HepG2 (cell line): ENCODE data around the gene ACVR1B. TPM values are rescaled to one million over a fixed set of nuclear protein-coding genes. Genes with fewer than 3 reads are reported as not detected.
A peak's percentile ranks its signal among the peaks of the same experiment; 100 is the strongest.

Source experiments
- ATAC-seq: fragments of 200-7000 bp; cut with Tn5 transposase; 3 replicates; pipeline ENCODE4 v1.9.1; 2020; ENCODE audit warnings: mild to moderate bottlenecking, moderate library complexity
- BruUV-seq: library from RNA; stranded (reverse); fragments of 400-500 nt; replicated peaks from 2 replicates; lab custom pipeline; 2021; lab: Mats Ljungman, UMichigan
- CTCF ChIA-PET: fragments of 300-600 bp; formaldehyde crosslinking; extraction: SDS; loops from one replicate; lab custom pipeline; 2021; ENCODE audit warnings: low total read pairs, inconsistent platforms, low intra/inter-chr PET ratio; lab: Yijun Ruan, JAX
- POLR2A ChIA-PET: fragments of 350-600 bp; sonication (Branson Sonifier 250); formaldehyde crosslinking; loops from one replicate; lab custom pipeline; 2020; ENCODE audit warnings: antibody characterized with exemption, inconsistent platforms; lab: Yijun Ruan, JAX
- DNase-seq: peaks from one replicate; pipeline ENCODE4 v3.0.0-alpha.2; 2015; ENCODE audit warnings: low spot score
- FAIRE-seq: peaks from 3 replicates; lab custom pipeline; 2011; peaks lifted over from hg19 to GRCh38; lab: Jason Lieb, UNC
- H2AFZ ChIP-seq: one replicate; pipeline ENCODE4 v1.6.1; 2011; ENCODE audit warnings: low read length, inconsistent platforms
- H3K27ac ChIP-seq: fragments of 300-600 bp; 3 replicates; pipeline ENCODE4 v1.8.0; 2011; ENCODE audit warnings: mixed run types, mild to moderate bottlenecking, mixed read lengths, low read length, inconsistent platforms; ENCODE audit not compliant: insufficient read depth; ENCODE audit errors: extremely low read length
- H3K27me3 ChIP-seq, 2 experiments: fragments of 200-600 bp in 1 of 2; 2 replicates in 1 of 2; 3 replicates in 1 of 2; pipeline versions ENCODE4 v1.6.0 to v1.8.0; 2011; ENCODE audit warnings: low read length in 2 of 2, mild to moderate bottlenecking in 2 of 2, moderate library complexity in 2 of 2, inconsistent platforms in 1 of 2; ENCODE audit not compliant: insufficient read depth in 2 of 2, control insufficient read depth in 1 of 2
- H3K36me3 ChIP-seq, 2 experiments: fragments of 200-600 bp in 1 of 2; replicated peaks in 1 of 2; 2 replicates in 1 of 2; 3 replicates in 1 of 2; pipeline versions ENCODE4 v1.5.1 to v1.8.0; 2011; ENCODE audit warnings: low read length in 2 of 2, inconsistent platforms in 1 of 2; ENCODE audit not compliant: insufficient read depth in 2 of 2, control insufficient read depth in 1 of 2
- H3K4me1 ChIP-seq: 2 replicates; pipeline ENCODE4 v1.5.1; 2012; ENCODE audit warnings: low read length, inconsistent platforms; ENCODE audit not compliant: insufficient read depth
- H3K4me2 ChIP-seq: 2 replicates; pipeline ENCODE4 v1.6.0; 2011; ENCODE audit warnings: low read depth, low read length, inconsistent platforms
- H3K4me3 ChIP-seq, 3 experiments: fragments of 200-600 bp in 1 of 3; sonication (generic), shearing (Covaris generic) in 1 of 3; replicated peaks in 1 of 3; 2 replicates each; pipeline ENCODE4 v1.5.1; 2011 to 2016; ENCODE audit warnings: low read length in 3 of 3, inconsistent platforms in 2 of 3, low read depth in 2 of 3, mild to moderate bottlenecking in 2 of 3, control low read depth in 1 of 3, mixed read lengths in 1 of 3; ENCODE audit not compliant: insufficient read depth in 1 of 3
- H3K79me2 ChIP-seq: one replicate; pipeline ENCODE4 v1.6.1; 2011; ENCODE audit warnings: low read length, inconsistent platforms; ENCODE audit not compliant: insufficient read depth
- H3K9ac ChIP-seq: 2 replicates; pipeline ENCODE4 v1.6.0; 2011; ENCODE audit warnings: mild to moderate bottlenecking, low read depth, low read length, inconsistent platforms; ENCODE audit not compliant: insufficient read depth
- H3K9me3 ChIP-seq: 2 replicates; pipeline ENCODE4 v1.5.1; 2012; ENCODE audit warnings: mild to moderate bottlenecking, low read length
- H4K20me1 ChIP-seq: 2 replicates; pipeline ENCODE4 v1.6.0; 2011; ENCODE audit warnings: inconsistent platforms, mild to moderate bottlenecking, low read length, moderate library complexity; ENCODE audit not compliant: insufficient read depth
- RFX1 ChIP-seq: fragments of 450-650 bp; IDR thresholded peaks from 2 replicates; pipeline ENCODE4 v1.6.1; 2017
- SAFB2 ChIP-seq: sonication (generic); formaldehyde crosslinking; IDR thresholded peaks from 2 replicates; pipeline ENCODE4 v1.5.1; 2020; ENCODE audit warnings: missing genetic modification reagents, low read depth, mild to moderate bottlenecking, borderline replicate concordance
- ZNF367 ChIP-seq: sonication (generic); formaldehyde crosslinking; IDR thresholded peaks from 2 replicates; pipeline ENCODE4 v1.4.0; 2020; ENCODE audit warnings: missing genetic modification reagents, borderline replicate concordance
- ZNF550 ChIP-seq: sonication (generic); formaldehyde crosslinking; IDR thresholded peaks from 2 replicates; pipeline ENCODE4 v1.4.0; 2020; ENCODE audit warnings: mild to moderate bottlenecking, missing genetic modification reagents, borderline replicate concordance
- ZNF552 ChIP-seq: sonication (generic); formaldehyde crosslinking; IDR thresholded peaks from 2 replicates; pipeline ENCODE4 v1.9.0; 2022; ENCODE audit warnings: missing genetic modification reagents, mild to moderate bottlenecking, borderline replicate concordance
- ZNF792 ChIP-seq: IDR thresholded peaks from 2 replicates; pipeline ENCODE4 v1.6.1; 2016
- WGBS: methylation state at CpG from one replicate; pipeline ENCODE4 v1.1.6; 2017; ENCODE audit warnings: low lambda C conversion rate; 5-methylcytosine and 5-hydroxymethylcytosine counted together
- in situ Hi-C: cut with HindIII; loops from 2 replicates; pipeline ENCODE4 v1.10.0; 2017; ENCODE audit warnings: low pct_unique_long_range_greater_than_20kb; ENCODE audit not compliant: extremely low pct_ligation_motif_present
- intact Hi-C: fragments of 100-400 bp; cut with micrococcal nuclease; formaldehyde crosslinking; loops from one replicate; pipeline ENCODE4 v1.10.0; 2022; ENCODE audit not compliant: unreplicated experiment
- polyA plus RNA-seq, 8 experiments: library from polyadenylated mRNA; depleted of rRNA in 3 of 8; stranded (reverse) in 7 of 8; unstranded in 1 of 8; fragments of >200 nt; fragmentation: Illumina TruSeq in 4 of 8; extraction: Trizol in 4 of 8; gene quantifications; 2 replicates each; pipeline versions ENCODE4 v1.2.1 to v1.2.3, GENCODE V29; 2011 to 2016; ENCODE audit warnings: low read depth in 4 of 8, missing spikeins in 1 of 8, mixed read lengths in 1 of 8; ENCODE audit not compliant: insufficient read depth in 1 of 8
- total RNA-seq, 5 experiments: library from RNA; depleted of rRNA; stranded (reverse); fragments of >200 nt; fragmentation: Illumina TruSeq; extraction: Trizol; gene quantifications; 2 replicates each; pipeline ENCODE4 v1.2.3, GENCODE V29; 2016; ENCODE audit warnings: low read depth in 1 of 5
- TF ChIP-seq, protein P1 (sequence below), 2 experiments: fragments of 450-650 bp in 1 of 2; sonication (generic) in 1 of 2; formaldehyde crosslinking in 1 of 2; IDR thresholded peaks; 2 replicates each; pipeline versions ENCODE4 v1.6.1 to v1.8.0; 2016 to 2022; ENCODE audit warnings: antibody characterized with exemption in 1 of 2, mild to moderate bottlenecking in 1 of 2, missing genetic modification reagents in 1 of 2
- TF ChIP-seq, protein P2 (sequence below): sonication (generic); formaldehyde crosslinking; IDR thresholded peaks from 2 replicates; pipeline ENCODE4 v1.4.0; 2020; ENCODE audit warnings: missing genetic modification reagents, low read depth, mild to moderate bottlenecking, borderline replicate concordance

Gene ACVR1B
- total and polyA plus RNA-seq, 2 of the 13 experiments (the other 11 are each of a cell fraction or from before 2014, with no cell fraction given), result 8.9 to 12.1 TPM

DNA sequence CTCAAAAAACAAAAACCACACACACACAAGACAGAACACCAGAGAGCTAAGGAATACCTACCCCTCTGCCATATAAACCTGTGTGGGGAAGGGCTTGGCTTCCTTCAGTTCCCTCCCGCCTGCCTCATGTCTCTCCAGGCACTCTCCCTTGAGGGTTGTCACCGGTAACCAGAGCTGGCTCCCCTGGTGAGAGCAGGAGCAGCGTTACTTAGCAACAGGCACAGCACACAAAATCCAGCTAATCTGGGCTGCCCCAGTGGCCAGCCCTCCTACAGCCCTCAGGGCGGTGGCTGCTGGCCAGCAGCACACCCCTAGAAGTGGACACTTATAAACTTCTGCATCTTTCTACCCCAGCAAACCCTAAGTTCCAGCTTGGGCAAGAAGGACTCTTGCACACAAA, 78.2 kb downstream of the ACVR1B start:
- Histone ChIP-seq H4K20me1 (no peaks in the 10 kb centered on the region), H3K79me2 (no peaks in the 10 kb centered on the region), H3K9ac (no peak overlapping the region), H3K27me3 (peaks cover 0 to 18% of the 10 kb centered on the region in 2 experiments; a peak in 4 of 5 replicates), H3K27ac (no peak overlapping the region), H2AFZ (no peak overlapping the region), H3K9me3 (no peaks in the 10 kb centered on the region), H3K4me2 (no peak overlapping the region), H3K36me3 (no peaks in the 10 kb centered on the region), H3K4me1 (peaks cover 37% of the 10 kb centered on the region), H3K4me3 (no peak overlapping the region)
- TF ChIP-seq ZNF367 (CRISPR knock-in tag) (no peak), ZNF552 (CRISPR knock-in tag) (no peak), SAFB2 (no peak), ZNF550 (no peak), RFX1 (peak; percentile 32; the same call in 1 of the 2 replicates), ZNF792 (CRISPR knock-in tag) (no peak)
- TF ChIP-seq, protein P1, sequence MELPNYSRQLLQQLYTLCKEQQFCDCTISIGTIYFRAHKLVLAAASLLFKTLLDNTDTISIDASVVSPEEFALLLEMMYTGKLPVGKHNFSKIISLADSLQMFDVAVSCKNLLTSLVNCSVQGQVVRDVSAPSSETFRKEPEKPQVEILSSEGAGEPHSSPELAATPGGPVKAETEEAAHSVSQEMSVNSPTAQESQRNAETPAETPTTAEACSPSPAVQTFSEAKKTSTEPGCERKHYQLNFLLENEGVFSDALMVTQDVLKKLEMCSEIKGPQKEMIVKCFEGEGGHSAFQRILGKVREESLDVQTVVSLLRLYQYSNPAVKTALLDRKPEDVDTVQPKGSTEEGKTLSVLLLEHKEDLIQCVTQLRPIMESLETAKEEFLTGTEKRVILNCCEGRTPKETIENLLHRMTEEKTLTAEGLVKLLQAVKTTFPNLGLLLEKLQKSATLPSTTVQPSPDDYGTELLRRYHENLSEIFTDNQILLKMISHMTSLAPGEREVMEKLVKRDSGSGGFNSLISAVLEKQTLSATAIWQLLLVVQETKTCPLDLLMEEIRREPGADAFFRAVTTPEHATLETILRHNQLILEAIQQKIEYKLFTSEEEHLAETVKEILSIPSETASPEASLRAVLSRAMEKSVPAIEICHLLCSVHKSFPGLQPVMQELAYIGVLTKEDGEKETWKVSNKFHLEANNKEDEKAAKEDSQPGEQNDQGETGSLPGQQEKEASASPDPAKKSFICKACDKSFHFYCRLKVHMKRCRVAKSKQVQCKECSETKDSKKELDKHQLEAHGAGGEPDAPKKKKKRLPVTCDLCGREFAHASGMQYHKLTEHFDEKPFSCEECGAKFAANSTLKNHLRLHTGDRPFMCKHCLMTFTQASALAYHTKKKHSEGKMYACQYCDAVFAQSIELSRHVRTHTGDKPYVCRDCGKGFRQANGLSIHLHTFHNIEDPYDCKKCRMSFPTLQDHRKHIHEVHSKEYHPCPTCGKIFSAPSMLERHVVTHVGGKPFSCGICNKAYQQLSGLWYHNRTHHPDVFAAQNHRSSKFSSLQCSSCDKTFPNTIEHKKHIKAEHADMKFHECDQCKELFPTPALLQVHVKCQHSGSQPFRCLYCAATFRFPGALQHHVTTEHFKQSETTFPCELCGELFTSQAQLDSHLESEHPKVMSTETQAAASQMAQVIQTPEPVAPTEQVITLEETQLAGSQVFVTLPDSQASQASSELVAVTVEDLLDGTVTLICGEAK (IDR thresholded peaks at IDR 0.05), result no peak
- TF ChIP-seq, protein P1 (CRISPR knock-in tag; IDR thresholded peaks at IDR 0.05), result no peak
- TF ChIP-seq, protein P2, sequence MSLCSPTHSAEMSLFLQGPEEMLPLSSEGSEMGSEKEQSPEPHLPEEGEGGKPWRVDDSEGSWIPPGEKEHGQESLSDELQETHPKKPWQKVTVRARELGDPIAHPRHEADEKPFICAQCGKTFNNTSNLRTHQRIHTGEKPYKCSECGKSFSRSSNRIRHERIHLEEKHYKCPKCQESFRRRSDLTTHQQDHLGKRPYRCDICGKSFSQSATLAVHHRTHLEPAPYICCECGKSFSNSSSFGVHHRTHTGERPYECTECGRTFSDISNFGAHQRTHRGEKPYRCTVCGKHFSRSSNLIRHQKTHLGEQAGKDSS (CRISPR knock-in tag), result no peak
- ChIA-PET POLR2A (interaction anchor here (1.5 kb wide), 1 partner anchor 21 kb away, joined by 5 read pairs; the partner anchor contains the start of gene NR4A1), CTCF (interaction anchor here (1.1 kb wide), 1 partner anchor 13 kb away, joined by 3 read pairs; no protein-coding TSS in a partner anchor)
- FAIRE-seq (no peak), ATAC-seq (no peak), DNase-seq (no peak)
- in situ Hi-C loops, result loop anchor here (5.0 kb wide), 2 partner anchors 53 to 93 kb away; no protein-coding TSS in a partner anchor
- BruUV-seq, result no TSS peak
- intact Hi-C loops, result no loop called here
- 71% methylated on average over 1 of the region's 4 CpGs for WGBS
